ENCODE data around the gene SLC37A2.
A peak's percentile ranks its signal among the peaks of the same experiment; 100 is the strongest.

The SLC37A2 gene

DNA sequence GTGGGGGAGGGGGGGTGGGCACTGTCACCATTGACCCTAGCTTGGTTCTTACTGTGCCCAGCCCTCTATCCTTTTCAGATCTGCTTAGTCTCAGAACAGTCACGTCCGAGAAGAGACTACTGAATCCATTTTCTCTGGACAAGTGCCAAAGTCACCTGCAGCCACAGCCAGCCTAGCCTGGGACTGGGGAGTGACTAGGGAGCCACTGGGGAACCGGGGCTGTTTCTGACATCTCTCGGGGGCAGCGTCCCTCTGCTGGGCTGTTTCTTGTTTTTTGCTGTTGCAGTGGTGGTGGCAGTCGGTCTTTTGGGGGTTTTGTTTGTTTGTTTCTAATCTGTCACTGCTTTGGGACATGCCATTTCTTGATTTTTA lies 8.7 kb downstream of the SLC37A2 start:
- no peak for DNase-seq

DNA sequence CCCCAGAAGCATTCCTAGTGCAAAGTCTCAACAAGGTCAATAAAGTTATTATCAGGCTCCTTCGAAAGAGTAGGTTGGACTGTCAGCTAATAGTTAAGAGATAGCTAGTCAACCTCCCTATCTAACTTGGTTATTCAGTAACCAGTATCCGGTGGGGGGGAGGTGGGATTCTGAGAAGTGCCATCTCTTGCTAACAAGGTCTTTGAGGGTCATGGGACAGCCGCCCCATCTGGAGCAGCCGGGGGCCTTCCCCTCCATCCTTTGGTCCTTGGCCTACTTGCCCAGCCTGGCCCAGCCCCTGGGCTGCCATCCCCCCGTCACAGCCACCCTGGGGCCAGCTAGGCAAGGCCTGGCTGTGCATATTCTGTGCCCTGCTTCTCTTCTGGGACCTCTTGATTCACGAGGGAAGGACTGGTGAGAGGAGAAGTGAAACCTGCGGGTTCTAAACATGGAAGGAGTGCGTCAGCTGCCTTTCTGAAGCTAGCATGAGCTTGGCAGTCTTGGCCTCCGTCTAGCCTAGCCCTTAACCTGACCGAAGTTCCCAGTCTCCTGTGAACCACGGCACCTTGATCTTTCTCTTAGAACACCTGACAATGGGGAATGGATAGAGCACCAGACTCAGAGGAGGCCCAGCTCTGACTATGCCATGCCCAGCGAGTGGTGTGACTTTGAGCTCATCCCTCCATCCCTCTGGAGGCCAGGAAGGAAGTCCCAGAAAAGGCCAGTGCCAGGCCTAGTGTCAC lies 9.3 kb downstream of the SLC37A2 start:
- peak; percentile 82 to 88 (median 83) for DNase-seq

DNA sequence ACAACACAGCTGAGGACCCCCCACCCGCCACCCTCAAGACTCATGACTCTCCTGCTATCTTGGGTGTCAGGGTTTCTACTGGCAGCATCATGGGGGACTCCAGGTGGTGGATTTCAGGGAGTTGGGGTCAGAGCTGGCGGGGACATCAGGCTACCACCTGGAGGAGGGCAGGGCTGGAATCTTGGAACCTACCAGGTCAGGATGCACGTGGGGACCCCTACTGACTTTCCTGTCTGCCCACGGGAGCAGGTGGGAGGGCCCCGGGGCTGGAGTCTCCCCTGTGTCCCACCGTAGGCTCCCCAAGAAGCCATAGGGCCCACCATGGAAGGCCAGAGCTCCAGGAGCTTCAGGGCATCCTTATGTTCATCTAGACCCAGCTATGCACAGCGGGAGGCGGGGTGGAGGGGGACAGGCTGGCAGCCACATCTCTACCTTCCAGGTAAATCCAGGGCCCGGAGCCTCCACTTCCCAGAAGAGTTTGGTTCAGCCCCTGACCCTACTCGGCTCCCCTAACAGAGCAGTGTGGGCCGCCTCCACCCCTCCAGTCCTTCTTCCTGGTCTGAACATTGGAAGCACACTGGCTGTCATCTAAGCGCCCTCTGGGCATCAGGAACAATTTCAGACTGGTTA lies 10.0 kb downstream of the SLC37A2 start:
- no peak for DNase-seq

DNA sequence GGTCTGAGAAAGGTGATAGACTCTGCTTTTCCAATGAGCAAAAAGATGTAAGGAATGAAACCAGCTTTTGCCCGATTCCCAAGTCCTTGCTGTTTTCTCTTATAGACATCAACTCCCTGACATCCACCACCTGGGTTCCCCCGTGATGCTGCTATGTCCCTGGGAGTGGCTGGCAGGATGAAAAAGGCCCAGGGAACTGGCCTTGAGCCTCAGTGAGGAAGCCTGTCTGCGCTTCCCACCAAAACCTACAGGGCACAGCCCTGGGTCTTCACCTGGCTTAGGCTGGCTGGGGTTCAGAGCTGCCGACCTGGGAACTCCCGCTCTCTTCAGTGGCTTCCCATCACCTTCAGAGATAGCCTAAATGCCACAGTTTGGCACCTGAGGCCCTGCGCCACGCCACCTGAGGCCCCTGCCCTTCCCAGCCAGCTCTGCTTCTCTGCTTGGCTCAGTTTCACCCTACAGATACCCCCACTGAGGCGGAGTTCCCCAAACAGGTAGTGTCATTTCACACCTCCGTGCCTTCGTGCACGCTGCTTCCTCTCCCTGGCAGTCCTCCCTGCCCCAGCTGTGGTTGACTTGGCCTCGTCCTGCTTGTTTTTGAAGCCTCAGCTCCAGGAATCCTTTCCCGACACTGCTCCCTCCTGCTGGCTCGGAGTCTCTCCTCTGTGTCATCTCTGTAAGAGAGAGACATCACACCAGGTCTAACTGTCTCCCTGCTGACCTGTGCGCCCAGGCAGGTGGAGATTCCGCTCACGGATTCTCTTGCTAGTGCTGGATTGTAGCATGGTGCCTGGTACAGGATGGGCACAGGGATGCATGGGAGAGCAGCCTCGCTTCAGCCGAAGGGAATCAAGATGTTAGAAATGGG lies 10.7 kb downstream of the SLC37A2 start:
- DNase-seq: no peak

DNA sequence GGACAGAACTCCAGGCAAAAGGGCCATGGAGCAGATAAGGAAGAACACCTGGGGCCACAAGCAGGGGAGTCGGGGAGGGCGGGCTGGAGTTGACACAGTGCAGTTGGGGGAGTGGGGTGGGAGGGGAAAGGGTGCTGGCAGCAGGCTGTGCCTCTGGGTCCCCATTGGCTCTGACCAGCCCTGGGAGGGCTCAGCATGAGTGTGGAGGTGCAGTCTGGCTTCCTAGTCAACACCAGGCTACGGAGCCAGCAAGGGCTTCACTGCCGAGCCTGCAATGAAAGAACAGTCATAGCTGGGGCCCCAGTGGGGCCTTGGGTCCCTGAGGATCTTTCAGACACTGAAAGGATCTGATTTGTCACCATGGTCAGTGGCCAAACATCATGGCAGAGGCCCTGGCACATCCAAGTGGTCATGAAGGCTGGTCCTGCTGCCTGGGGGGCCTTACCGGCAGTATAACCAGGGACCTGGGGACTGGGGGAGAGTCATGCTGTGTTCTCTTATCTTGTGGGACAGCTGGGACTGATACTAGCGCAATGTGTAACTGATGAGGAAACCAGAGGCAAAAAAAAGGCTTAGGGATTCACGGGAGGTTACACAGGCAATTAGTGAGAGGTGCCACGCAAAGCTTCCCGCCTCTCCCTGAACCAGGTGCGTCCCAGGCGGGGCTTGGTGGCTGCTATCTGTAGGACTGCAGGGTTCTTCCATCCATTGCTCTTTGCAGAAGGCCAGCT lies 11.6 kb downstream of the SLC37A2 start:
- no peak for DNase-seq

DNA sequence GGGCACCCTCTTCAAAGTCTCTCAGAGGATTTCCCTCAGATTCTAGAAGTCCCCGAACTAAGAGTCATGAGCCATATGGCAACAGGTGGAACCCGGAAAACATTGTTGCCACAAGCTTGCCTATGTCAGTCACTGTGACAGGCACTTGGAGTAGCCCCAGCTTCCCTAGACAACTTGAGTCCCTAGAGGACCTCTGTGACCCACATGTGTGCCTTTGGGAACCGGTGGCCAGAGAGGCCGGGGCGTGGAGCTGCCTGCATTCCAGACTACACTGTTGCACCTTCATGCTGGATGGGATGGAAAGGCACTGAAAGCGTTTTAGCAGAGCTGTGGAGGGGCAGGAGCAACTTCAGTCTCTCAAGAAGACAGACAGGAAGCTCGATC lies 12.1 kb downstream of the SLC37A2 start:
- DNase-seq: no peak

DNA sequence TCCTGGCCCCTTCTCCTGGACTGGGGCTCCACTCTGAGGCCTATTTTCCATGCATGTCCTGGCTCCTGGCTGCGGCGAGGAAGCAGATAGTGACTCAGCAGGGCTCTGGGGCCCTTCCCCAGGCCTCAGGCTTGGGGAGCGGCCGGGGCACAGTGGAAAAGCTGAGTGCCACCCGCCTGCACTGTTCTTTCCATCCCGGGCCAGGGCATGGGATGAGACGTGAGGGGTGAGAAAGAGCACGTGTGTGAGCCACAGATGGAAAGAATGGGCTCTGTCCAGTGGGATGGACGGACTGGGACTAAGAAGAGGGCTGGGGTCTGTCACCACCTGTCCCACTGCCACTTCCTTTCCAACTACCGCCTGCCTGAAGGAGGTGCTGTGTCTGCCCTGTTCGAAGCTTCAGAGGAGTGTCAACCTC lies 12.8 kb downstream of the SLC37A2 start:
- DNase-seq: peak; percentile 24 to 55 (median 28)

DNA sequence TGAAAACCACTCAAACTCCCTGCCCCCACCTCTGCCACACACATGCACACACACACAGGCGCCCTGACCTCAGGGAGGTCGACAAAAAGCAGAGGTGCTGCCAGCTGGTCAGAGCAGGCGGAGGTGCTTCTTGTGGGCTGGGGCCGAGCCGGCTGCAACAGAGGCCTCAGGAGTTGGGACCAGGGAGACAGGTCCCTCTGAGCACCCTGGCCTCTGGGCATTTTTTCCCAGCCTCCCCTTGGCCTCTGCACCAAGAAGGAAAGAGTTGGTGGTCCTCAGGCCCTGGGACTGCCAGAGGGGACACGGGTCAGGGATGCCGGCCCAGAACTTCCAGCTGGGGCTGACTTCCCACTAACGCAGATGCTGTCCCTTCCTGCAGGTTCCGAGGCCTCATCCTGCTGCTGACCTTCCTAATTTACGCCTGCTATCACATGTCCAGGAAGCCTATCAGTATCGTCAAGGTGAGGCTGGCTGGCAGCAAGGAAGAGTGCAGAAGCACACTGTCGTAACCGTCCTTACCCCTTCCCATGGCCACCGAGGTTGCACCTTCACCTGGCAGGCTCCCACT lies 13.4 kb downstream of the SLC37A2 start:
- DNase-seq: no peak

DNA sequence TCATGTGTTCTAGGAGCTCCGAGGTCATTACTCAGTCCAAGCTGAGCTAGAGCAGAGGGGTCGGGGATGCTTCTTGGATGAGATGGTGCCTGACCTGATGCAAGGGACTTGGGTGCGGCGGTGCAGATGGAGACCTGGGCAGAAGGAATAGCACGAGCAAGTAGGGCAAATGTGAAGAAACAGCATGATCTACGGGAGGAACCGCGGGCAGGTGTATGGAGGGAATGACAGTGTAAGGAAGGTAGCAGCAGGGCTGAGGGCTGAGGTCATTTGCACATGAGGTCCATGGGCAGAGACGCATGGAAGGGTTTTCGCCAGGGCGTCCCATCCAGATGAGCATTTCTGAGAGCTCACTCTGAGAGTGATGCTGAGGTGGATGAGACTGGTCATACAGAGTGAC lies 14.9 kb downstream of the SLC37A2 start:
- DNase-seq: no peak

DNA sequence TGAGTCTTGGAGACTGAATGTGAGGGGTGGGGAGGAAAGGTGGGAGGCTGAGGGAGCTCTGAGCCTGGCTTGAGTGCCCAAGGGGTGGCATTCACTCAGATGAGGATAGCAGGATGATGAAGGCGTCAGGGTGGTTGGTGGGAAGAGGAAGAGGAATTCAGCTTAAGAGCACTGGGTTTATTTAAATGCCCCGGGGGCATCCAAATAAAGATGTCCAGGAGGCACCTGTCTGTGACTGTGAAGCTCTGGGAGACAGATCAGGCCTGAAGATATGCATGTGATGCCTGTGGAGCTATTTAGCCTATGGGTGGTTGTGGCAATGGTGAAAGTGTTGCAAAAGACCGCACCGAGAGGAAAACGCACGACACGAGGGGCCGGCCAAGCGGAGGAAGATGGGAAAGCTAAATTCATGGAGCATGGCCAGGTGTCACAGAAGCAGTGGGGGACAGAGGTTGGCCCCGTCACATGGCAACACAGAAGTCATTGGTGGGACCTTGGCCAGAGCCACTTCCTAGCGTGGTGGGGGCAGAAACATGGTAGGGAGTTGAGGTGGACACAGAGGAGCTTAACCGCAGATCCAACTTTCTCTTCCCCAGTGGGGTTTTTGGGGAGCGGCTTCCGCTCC lies 15.5 kb downstream of the SLC37A2 start:
- no peak for DNase-seq

DNA sequence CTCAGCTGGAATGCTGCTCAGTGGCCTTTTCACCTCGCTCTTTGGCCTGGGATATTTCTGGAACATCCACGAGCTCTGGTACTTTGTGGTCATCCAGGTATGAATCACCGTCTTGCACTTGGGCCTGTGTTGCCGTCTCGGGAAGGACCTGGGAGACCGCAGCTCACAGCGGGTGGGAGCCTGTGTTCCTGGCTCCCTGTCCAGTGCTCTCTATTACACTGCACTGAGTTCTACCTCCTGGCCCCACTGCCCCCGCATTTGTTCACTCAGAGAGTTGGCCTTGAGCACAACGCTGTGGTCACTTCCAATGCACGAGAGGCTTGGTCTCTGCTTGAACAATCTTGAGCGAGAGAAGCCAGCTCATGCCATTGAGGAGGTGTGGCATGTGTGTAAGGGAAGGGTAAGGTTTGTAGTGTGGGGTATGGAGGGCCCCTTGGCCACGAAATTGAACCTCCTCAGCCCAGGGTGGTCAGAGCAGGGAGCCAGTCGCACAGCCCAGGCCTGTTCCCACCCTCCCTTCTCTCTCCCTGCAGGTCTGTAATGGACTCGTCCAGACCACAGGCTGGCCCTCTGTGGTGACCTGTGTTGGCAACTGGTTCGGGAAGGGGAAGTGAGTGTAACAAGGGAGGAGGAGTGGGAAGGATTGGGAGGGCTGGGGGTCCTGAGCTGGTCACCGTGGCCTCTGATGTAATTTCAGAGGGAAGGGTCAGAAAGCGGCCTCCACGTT lies 16.2 kb downstream of the SLC37A2 start:
- peak in 2 of 3 donors; percentile 27 to 53 for DNase-seq

DNA sequence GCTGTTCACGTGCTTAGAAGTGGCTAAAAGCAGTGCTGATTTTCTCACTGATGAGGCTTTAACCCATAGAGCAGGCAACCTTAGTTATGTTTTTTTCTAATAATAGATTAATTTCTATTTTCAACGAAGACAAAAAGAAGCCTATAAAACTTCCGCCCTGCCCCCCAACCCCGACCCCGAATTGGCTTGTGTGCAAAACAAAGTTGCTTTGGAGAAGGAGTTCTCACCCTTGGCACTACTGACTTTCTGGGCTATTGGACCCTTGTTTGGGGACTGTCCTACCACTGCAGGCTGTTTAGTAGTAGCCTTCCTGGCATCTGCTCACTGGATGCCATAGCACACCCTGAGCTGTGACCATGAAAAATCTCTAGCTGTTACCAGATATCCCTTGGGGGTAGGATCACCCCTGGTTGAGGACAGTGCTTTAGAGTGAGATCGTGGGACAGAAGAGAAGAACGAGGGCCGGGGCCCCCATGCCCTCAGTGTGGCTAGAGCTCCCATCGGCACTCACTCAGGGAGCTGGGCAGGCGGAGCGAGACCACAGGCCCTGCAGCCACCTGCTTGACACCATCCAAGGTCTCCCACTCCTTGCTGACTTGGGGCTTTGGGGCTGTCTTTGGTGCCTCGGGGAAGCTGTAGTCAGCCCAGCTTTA lies 16.9 kb downstream of the SLC37A2 start:
- DNase-seq: no peak

DNA sequence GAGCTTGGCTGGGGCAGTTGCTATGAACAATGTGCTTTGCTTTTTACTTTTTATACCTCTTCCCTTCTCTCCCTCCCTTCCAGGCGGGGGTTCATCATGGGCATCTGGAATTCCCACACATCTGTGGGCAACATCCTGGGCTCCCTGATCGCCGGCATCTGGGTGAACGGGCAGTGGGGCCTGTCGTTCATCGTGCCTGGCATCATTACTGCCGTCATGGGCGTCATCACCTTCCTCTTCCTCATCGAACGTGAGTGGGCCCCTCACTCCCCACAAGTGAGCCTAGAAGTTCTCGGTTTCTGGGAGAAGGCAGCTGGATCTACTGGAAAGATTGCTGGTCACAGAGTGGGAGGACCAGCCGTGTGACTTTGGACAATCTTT lies 17.4 kb downstream of the SLC37A2 start:
- no peak for DNase-seq

DNA sequence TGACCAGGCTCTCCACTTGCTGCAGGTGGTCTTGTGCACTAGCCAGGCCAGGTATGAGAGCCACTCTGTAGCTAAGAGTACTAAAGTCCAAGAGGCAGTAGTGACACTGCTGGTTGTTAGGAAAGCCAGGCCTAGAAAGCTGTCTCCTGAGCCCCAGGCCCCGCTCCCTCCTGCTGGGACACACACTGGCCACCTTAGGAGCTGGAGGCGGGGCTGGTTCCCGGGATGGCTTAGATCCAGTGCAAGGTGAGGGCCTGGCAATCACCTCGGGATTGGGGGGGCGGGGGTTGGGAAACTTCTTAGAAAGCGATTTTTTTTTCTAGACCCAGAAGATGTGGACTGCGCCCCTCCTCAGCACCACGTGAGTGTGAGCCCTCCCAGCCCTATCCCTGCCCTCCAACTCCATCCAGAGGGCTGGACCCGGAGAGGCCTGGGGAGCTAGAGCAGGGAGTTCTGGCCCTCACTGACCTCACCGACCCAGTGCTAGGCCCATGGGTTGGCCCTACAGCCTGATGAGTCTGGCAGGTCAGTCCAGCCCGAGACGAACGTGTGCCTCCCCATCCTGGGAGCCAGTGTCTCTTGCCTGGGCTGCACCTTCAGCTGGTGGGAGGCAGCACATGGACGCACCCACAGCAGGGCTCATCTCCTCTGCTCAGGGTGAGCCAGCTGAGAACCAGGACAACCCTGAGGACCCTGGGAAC lies 18.1 kb downstream of the SLC37A2 start:
- DNase-seq: no peak

DNA sequence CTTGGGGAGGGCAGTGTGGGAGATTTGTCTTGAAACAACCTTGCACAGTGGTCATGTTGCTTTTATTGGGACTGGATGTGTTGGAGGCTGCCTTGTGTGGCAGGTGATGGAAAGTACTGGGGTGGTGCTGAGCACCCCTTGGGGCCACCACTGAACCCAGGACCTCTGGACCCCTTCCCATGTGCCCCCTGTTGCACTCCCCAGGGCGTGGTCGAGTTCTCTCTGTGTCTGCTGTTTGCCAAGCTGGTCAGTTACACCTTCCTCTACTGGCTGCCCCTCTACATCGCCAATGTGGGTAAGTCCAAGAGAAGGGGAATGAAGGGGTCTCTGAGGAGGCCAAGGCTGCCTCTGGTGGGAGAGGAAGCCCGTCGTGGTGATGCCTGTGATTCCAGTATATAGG lies 18.9 kb downstream of the SLC37A2 start:
- DNase-seq: no peak

DNA sequence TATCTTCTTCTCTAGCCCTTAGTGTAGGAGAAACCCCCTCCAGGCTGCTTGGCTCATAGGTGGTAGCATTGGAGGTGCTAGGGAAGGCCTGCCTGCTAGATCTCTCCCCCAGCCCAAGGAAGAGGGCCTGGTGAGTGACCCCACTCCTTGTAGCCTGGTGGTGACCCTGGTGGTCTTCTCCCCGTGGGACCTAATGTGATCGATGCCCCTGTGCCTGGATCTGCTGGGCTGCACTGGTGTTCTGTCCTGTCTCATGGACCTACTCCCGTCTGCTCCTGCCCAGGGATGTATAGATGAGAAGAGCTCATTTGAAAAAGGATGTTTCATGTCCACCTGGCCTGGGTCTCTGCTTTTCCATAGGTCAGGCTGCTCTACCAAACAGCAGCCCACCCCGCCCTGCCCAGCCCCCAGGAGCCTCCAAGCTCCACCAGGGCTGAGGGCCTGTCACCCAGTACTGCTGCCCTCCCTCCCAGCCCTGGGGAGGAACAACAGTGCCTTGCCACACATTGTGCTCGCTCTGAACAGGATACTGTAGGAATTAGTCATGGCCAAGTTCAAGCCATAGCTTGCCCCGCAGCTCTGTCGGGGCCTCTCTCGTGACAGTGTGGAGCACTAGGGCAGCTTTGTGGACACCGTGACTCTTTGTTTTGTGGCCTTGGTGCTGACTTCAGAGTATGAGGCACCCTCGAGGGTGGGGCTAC lies 19.7 kb downstream of the SLC37A2 start:
- no peak for DNase-seq

DNA sequence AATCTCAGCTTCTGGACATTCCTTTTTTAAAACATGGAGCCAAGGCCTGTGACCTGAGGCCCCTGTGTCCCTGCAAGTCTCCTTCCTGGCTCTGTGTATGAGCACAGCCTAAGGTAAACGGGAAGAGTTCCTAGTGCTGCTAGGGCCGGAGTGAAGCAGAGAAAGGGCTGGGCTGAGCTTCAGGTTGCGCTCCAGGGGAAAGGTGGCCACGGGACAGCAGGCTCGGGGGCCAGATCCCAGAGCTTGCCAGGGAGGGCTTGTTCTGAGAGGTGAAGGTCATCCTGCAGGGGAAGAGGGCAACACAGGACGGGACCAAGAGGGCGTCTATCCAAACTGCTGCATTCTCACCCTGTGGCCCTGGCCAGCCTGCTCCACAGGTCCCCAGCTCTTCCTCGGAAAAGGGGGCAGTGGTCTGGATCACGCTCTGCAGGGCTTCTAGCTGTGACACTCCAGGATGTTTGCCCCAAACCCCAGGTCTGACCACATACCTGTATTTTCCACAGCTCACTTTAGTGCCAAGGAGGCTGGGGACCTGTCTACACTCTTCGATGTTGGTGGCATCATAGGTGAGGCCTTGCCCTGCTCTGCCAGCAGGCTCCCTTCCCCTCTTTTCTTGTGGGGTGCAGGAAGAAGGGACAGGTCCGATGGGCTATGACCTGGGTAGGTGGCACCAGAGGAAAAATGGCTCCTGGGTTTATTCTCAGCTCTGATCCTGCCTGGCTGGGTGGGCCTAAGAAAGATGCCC lies 20.4 kb downstream of the SLC37A2 start:
- DNase-seq: no peak

DNA sequence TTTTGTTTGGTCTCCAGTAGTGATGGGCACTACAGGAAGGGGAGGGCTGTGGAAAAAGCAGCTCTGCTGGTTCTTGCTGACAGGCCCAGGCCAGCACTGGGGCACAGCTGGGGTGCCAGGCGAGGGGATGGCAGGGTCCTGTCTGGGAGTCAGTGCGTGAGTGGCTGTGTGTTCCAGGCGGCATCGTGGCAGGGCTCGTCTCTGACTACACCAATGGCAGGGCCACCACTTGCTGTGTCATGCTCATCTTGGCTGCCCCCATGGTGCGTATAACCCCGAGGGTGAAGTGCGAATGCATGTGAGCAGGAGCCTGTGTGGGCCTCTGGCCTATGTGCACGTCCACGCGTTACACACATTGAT lies 20.9 kb downstream of the SLC37A2 start:
- DNase-seq: no peak

DNA sequence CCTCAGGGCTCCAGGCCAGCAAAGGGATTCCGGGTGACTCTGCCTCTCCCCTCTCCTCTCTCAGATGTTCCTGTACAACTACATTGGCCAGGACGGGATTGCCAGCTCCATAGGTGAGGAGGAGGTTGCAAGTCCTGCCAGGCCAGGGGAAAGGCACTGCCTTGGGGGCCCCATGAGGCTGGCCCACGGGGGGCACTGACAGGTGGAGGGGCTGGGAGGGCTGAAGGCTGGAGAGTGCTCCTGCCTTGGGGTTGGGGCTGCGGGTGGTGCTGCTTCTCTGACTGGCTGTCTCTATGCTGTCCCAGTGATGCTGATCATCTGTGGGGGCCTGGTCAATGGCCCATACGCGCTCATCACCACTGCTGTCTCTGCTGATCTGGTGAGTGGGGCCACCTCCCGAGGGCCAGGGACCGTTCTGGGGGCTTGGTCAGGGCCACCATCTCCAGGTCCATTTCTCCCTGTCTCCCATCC lies 21.7 kb downstream of the SLC37A2 start:
- DNase-seq: no peak

All from suppressor macrophage treated with lipopolysaccharide for 1 hour (primary cell).